Measurements from ENCODE around the gene CFAP46.
"Not testable (repeated sequence)": the region's sequence is repeated elsewhere in the genome, so short reads cannot be mapped to it uniquely, and the experiment has no call there.

CFAP46 gene

GRCh38 chr10:132899751-132900065 lies 42.7 kb downstream of the CFAP46 start:
- no peak for DNase-seq (ENCODE audit: low read depth in 2 of 2)

DNA sequence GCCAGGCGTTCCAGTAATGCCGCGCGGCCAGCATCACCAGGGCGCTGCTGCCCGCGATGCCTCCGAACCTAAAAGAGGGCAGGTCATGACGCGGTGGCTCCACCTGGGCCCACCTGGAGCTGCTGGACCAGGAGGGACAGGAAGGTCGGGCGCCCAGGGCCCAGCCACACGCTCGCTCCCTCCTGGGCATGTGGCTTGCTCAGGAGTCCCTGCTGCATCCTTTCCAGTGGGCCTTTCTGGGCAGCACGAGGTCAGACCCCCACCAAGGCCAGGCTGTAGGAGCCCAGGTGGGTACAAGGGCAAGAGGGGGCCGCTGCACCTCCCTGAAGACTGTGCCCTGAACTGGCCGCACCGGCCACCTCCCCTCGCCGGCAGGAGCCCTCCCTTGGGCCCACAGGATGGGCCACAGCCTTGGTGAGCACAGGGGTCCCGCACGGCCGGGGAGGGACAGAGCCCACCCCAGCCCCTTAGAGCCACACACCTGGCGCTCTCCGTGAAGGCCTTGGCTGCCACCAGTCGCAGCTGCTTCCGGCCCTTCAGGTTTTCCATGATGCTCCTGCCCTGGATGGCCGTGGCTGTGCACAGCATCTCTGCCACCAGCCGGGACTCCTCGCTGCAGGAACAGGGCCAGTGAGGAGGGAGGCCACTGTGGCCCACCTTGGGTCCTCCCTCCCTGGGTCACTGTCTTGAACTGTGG lies 43.2 kb downstream of the CFAP46 start:
- DNase-seq (ENCODE audit: low read depth in 2 of 2) = no peak

DNA sequence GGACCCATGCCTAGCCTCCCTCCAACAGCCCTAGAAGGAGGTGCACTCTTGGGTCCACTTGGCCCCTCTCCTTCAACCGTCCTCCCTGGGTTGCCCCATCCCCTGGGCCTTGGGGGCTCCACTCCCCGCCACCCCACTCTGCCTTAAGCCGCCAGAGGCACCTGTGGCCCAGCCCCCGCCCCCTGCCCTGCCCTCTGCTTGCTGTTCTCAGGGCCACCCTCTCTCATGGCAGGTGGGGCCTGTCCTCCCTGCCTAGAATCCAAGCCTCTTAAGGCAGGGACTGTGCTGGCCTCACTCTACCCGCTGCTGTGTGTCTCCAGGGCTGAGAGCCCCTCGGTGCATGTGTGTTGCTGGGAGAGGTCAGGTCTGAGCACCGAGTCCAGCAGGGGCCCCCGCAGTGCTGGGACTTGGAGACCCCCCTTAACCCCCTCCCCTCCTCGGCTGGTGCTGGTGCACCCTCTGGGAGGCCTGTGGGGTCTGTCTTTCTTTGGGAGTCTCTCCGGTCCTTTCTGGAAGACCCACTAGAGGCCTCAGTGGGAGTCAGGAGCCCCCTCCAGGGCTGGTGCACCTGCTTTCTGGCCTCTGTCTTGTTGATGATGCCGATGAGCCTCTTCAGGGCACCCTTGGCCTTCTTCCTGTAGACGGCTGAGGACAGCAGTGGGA lies 43.8 kb downstream of the CFAP46 start:
- DNase-seq (ENCODE audit: low read depth in 2 of 2) = no peak

- DNase-seq (ENCODE audit: low read depth in 2 of 2) = no peak
Measured at GRCh38 chr10:132897516-132898381, 44.6 kb downstream of the CFAP46 start.

DNA sequence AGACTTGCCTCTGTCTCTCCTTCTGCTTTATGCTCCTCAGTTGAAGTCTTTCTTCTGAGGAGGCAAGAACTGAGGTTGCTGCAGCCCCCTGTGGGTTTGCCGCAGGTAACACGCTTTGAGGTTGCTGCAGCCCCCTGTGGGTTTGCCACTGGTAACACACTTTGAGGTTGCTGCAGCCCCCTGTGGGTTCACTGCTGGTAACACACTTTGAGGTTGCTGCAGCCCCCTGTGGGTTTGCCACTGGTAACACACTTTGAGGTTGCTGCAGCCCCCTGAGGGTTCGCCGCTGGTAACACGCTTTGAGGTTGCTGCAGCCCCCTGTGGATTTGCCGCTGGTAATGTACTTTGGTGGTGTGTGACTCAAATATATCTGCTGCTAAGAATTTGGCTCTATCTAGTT lies 48.6 kb downstream of the CFAP46 start:
- not testable (repeated sequence) for DNase-seq (ENCODE audit: low read depth in 2 of 2)

GRCh38 chr10:132893090-132893489 lies 49.3 kb downstream of the CFAP46 start:
- no peak for DNase-seq (ENCODE audit: low read depth in 2 of 2)

- no peak for DNase-seq (ENCODE audit: low read depth in 2 of 2)
Measured at GRCh38 chr10:132892004-132892403, 50.4 kb downstream of the CFAP46 start.

DNA sequence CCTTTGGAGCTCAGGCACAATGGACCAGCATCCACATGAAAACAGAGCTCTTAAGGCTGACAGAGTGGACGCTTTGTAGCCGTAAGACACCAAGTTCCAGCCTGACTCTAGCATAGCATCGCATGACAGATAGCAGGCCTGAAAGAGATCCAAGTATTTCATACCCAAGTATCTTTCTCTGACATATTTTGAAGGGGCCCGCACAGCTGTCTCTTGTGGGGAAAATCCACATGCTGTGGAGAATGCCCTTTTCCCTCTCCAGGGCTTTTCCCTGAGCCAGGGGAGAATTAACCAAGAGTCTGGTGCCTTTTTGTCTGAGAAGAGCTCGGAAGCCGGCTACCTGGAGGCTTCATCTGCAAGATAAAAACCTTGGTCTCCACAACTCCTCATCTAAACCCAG lies 51.0 kb downstream of the CFAP46 start:
- DNase-seq (ENCODE audit: low read depth in 2 of 2) = no peak

GRCh38 chr10:132890301-132890700 lies 52.1 kb downstream of the CFAP46 start:
- DNase-seq (ENCODE audit: low read depth in 2 of 2) = no peak

GRCh38 chr10:132889556-132889955 lies 52.8 kb downstream of the CFAP46 start:
- DNase-seq (ENCODE audit: low read depth in 2 of 2) = no peak

DNA sequence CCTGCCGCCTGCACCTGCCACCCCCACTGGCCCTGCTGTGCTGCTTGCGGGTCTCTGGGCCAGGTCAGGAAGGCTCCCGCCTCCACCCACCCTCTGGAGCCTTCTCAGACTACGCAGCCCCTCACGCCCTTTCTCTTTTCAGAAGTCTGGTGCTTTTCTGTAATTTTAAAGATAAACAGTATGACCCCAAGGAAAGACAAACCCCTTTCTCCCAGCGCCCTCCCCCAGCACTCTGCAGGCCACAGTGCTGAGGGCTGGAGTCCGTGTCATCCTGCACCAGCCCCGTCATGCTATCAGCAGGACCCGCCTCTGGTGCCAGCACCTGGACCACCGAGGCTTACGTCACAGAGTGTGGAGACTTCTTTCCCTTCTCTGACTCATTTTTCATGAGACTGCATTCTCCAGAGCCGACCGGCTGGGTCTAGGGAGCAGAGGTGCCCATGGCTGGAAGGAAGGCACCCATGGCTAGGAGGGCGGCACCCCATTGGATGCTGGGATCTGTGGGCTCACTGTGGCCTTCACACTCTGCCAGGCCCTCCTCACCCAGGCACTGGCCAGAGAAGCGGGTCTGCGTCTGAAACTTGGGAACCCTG lies 53.4 kb downstream of the CFAP46 start:
- DNase-seq (ENCODE audit: low read depth in 2 of 2) = no peak

- DNase-seq (ENCODE audit: low read depth in 2 of 2) = not testable (repeated sequence)
Measured at GRCh38 chr10:132888446-132888845, 53.9 kb downstream of the CFAP46 start.

DNA sequence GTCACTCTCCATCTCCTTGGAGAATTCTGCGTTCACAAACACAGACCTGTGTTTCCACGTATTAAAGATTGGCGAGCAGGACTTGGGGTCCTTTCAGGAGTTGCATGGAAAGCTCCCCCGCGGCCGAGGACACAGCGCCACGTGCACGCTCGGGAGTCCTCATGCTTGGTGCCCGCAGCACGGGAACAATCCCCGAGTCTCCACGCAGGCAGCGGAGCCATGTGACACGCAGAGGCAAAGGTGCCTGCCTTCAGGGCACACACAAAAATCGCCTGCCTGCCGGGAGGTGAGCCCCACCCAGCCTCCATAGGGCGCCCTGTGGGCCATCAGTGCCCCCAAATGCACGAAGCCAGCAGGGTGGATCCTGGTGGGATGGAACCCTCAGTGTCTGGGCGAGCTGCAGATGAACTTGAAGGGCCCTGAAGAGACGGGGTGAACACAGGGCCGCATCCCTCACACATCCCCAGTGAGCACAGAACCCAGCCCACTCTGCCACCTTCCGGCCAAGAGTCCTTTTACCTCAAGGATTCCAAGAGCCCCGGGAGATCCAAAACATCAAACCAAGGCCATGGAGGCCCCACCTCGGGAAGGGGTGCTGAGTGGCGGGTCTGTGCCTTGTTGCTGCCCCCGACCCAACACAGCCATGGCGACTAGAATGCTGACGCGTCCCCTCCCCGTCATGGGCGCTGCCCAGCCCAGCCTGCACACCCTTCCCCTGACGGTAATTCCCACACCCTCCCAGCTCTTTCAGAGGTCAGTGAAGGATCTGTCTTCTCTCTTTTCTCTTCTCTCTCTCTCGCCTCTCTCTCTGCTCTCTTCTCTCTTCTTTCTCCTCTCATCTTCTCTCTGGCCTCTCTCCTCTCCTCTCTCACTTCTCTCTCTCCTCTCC lies 55.9 kb downstream of the CFAP46 start:
- no peak for DNase-seq (ENCODE audit: low read depth in 2 of 2)

DNA sequence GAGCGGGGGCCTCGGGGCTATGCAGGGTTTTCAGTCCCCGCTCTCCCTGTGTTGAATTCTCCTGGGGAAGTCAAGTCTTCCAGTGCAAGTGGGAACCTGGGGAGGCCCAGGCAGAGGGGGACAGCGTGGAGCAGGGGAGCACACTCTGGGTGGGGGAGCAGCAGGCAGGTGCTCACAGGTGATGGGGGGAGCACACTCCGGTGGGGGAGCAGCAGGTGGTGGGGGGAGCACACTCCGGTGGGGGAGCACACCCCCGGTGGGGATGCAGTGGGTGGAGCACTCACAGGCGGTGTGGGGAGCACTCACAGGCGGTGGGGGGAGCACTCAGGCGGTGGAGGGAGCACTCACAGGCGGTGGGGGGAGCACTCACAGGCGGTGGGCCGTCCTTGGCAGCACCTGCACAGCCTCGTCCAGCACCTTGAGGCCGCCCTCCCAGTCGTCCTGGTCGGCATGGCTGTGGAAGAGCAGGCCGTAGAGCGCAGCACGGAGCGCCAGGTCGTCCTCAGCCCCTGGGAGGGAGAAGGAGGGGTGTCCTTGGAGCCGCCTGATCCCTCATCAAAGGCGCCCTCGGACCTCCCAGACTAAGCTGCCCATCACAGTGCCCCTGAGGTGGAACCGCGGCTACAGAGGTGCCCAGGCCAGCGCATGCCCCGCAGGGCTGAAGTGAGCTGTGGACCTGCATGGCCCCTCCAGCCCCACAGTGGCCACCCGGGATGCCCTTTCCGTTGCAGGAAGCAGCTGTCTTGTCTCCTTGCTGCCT lies 56.7 kb downstream of the CFAP46 start:
- DNase-seq (ENCODE audit: low read depth in 2 of 2) = no peak

DNA sequence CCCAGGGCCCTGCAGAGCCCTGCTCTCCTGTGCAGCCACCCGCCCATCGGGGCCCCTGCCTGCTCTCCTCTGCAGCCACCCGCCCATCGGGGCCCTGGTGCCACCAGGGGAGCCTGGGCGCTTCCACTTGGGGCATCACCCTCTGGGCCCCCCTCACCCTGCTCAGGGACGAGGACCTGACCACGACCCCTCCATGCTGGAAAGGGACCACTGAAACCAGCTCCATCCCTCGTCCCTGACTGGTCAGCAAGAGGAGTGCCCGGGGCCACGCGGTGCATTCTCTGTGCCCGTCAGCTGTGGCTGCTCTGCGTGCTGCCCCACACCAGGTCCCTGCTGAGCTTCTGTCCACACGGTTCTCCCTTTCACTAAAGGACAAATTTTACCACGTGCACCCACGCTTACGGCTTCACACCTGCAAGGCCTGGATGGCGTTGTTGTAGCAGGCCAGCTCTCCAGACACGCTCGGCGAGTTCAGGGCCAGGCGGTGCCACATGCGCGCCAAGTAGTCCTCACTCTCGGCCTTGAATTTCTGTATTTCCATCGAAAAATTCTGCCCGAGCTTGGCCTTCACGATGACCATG lies 57.6 kb downstream of the CFAP46 start:
- DNase-seq (ENCODE audit: low read depth in 2 of 2) = no peak

DNA sequence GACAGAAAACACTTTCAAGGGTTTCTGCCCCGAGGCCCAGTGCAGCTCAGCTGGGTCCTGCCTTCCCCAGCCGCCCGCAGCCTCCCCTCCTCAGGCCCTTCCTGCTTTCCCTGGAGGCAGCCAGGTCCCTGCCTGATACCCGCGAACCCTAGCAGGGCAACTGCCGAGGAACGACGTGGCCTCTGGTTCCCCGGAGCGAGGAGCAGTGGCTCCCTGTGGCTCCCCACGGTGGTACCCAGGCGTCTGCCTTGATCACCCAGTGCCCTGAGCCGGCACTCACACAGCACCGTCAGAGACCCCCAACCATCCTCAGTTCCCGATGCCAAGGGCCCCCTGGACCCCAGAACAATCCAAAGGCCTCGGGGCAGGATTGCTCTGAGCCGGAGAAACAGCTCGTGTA lies 58.3 kb downstream of the CFAP46 start:
- no peak for DNase-seq (ENCODE audit: low read depth in 2 of 2)

GRCh38 chr10:132883391-132883881 lies 58.9 kb downstream of the CFAP46 start:
- no peak for DNase-seq (ENCODE audit: low read depth in 2 of 2)

GRCh38 chr10:132882069-132882951 lies 60.1 kb downstream of the CFAP46 start:
- no peak for DNase-seq (ENCODE audit: low read depth in 2 of 2)
